OCI-M1 (cell line): ENCODE measurements around the gene NAT10.

Experiments used
- DNase-seq: peaks from one replicate; lab custom pipeline; 2025; lab: John Stamatoyannopoulos, UW

The NAT10 gene

DNA sequence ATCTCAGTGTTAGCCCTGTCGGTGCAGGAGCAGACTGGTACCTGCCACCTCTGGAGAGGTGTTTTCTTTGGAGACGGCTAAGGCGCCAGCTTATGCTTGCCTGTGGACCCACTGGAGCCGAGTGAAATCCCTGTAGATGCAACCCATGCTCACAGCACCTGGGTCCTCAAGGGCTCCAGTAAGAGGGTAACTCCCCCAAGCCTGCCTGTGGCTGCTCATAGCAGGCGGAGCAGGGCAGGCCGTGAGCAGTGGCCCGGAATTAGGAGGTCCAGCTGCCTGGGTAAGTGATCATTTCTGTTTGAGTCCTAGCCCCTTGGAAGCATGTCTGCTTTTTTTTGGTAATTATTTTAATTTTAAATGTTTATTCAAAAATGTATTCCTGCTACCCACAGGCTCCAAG is 43.8 kb downstream of the NAT10 start:
- DNase-seq: no peak

DNA sequence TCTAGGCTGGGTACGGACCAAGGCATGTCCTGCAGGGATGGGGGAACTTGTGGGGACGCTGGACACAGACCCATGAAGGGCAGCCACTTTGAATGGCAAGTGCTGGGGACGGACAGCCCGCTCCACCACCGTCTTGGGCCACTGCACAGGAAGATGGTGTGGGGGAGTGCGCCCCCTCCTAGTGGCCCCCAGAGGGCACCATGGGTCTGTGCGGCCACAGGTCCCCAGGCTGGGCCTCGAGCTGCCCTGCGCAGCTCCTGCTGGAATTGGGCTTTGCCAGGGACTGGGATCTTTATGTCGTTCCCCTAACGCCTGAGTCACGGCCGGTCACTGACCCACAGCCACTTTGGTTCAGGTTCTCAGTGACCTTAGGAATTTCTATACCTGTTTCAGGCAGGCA is 44.4 kb downstream of the NAT10 start:
- peak; percentile 4 for DNase-seq

DNA sequence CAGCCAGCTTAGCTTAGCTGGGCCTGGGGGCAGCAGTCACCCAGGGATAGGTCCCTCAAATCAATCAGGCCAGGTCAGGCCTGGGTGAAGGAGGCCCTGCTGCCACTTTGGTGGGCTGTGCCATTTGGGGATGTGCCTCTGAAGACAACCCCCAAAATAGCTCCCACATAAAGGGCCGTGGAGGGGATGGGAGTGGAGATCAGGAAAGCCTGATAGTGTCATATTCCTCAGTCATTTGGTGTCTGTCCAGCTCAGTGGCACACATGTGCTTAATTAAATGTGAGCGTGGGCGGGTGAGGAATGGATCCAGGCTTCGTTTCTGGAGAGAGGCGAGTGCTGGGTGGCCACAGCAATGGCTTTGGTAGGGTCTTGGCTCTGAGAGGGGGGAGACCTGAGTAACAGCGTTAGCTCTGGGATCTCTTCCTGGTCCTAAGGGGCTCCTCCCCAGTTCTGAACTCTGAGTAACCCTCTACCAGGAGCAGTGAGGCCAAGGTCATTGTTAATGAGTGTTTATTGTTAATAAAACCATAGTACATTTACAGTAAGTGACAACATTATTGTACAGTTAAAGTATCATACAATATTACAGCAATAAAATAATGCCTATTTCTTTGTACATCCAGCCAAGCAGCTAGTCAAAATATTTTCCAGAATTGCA is 45.2 kb downstream of the NAT10 start:
- no peak for DNase-seq

DNA sequence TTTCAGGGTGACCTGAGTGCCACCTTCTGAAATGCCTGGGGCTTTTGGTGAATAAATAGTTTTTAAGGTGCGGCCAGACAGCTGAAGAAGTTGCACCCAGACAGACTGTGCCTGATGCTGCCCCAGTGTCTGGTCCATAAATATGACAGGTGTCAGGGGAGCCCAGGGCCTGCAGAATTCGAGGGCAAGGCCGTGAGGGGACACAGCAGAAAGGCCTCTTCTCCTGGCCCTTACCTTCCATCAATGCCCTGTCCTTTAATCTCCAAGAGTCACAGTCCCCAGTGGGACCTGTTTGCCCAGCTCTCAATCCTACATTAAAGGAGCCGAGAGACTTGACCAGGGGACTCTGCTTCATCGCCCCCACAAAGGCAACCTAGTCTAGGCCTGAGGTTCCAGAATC is 45.7 kb downstream of the NAT10 start:
- DNase-seq: no peak

DNA sequence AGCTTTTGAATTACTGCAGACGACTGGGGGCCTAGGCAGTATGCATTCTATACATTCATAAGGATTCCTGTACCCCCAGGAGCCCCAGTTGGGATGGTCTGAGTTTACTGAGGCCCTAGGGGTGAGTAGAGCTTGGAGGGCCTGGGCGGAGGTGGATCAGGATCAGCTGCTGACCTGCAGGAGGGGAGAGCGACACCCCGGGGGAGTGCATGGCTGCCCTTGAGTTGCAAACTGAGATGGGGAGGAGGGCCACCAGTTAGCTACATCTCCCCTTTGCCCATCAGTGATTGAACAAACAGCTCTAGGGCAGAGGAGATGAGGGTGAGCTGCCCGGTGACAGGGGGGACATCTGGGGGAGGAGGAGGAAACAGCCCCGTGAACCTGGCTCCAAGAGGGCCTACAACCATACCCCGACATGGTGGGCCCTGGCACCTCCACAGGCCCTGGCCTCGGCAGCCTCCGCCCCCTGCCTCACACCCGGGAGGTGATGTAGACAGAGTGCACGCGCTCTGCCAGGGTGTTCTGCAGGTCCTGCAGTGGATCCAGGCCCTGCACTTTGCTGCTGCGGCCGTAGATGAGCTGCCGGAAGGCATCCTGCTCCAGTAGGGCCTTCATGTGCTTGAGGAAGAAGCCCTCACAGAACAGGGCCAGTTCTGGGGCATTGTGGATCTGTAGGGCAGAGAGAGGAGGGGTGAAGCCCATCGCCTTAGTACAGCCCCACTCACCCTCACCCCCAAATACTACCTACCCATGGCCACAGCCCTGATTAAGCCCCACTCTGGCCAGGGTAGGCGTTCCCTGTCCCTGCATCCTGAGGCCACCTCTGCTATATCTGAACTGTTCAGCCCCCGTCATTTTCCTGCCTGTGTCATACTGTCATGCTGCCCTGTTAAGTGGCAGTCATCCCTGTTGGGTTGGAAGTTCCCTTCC is 46.8 kb downstream of the NAT10 start:
- no peak for DNase-seq

DNA sequence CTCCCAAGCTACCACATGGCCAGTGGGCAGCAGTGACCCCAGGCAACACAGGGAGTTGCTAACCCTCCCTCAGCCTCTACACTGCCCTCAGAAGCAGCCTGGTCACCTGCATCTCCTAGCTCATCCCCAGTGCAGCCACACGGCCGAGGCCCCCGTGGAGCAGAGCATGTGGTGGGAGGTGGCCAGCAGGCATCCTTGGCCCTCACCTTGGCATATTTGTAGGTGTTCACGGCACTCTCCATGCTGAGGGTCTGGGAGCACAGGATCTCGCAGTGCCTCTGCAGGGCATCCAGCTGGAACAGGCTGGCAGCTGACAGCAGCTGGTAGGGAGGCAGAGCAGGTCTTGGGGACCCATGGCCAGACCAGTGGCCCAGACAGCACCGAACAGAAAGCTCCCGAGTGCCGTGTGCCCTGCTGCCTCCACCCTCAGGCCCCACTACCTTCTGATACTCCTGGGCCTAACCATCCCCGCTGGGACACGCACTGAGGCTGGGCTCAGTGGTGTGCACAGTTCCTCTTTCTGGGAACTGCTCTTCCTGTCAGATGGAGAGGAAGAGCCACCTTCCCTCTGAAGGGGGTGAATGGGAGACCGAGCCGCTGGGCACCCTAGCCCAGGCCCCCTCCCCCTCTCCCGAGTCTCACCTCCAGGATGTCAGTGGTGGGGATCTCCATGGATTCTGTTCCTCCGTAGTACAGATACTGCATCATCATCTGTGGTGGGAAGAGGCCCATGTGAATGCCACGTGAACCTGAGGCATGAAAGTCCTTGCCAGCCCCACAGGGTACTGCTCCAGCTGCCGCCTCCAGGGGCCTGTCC is 48.8 kb downstream of the NAT10 start:
- DNase-seq: peak; percentile 26

DNA sequence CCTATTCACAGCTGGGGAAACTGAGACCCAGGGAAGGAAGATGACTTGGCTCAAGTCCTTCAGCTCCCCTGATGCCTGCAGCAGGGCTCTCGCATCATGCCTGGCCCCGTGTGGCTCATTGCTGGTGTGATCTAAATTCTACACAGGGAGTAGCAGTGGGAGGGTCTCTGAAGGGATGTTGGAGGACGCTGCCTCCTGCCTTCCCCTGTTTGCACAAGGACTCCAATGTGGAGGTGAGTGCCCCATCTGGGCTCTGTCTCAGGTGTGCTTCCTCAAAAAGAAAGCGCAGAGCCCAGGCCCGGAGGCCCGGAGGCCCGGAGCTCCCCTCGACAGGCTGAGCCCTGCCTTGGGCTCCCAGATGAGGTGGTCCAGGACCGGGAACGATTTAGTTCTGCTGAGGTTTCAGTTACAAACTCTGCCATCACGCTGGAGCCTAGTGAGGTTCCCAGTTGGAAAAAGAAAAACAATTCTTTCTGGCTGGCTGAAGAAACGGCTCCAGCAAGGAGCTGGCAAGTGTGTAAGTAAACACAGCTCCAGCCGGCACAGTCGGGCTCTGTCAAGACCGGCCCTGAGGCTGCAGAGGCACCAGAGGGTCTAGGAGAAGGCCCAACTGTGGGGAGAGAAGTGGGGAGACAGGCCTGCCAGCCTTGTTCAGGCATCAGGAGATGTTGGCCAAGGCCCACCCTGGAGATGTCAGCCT is 49.8 kb downstream of the NAT10 start:
- DNase-seq: no peak

DNA sequence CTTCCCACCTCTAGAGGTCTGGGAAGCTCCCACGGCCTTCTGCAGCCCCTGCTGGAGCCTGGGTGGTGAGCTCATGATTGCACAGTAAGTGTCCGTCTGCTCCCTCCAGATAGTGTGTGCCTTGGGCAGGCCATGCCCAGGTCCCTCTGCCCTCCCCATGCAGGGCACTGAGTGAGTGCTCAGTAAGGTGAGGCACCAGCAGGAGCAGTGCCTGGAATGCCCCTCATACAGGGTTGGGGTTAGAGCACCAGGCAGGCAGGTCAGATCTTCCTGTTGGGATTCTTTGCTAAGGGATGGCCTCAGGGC is 50.3 kb downstream of the NAT10 start:
- no peak for DNase-seq

DNA sequence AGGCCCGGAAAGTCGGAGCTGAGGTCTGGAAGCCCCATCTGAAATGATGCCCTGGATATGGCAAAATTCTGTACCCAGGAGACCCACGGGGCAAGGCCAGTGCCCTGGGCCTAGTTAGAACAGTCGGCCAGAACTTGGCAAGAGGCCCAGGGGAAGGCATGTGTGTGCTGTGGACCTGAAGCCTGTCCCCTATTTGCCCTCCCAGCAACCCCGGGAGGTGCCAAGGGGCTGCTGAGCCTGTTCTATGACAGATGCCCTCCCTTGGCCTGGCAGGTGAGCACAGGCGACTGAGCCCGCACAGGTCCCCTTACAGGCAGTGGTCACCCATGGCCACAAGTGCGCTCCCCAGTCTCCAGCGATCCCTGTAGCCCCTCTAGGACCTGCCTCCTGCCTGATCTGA is 51.7 kb downstream of the NAT10 start:
- no peak for DNase-seq

DNA sequence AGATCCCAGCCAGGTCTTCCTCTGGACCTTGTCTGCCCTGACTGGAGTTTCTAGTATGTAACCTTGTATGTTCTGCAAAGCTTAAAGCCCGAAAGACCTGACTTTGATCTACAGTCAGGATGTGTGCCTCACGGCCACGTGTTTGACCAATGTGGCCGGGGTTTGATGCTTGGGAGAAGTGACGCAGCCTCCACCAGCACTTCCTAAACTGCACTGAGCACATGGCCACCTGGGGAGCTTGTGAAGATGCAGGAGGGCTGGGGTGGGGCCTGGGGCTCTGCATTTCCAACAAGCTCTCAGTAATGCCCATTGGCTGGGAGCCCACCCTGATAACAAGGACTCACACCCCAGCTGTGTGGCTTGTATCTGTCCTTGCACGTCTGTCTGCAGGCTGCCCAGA is 53.2 kb downstream of the NAT10 start:
- no peak for DNase-seq

DNA sequence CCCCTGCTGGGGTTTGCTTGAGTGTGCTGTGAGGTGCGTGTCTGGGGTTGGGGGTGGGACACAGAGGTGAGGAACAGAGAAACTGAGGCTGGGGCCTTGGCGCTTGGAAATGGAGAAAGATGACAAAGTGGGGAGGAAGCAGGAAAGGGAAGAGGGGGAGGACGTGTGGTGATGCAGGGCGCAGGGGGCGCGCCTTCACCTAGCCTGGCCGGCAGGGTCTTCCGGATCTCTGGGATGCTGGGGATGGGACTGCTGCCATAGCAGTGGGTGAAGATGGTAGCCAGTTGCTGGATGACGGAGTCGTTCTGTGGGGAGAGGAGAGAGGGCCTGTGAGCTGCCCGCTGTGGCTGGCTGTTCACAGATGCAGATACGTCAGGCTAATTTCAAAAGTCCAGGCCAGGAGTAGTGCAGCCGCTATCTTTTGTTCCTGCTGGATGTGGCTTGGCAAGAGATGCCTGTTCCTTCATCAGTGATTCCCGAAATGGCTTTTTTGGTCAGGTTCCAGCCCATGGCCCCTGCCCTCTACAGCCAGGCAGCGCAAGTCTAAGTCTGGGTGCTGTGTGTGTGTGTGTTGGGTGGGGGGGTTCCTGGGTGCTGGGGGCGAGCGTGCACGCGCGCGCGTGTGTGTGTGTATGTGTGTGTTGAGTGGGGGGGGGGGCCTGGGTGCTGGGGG is 54.8 kb downstream of the NAT10 start:
- DNase-seq: no peak

DNA sequence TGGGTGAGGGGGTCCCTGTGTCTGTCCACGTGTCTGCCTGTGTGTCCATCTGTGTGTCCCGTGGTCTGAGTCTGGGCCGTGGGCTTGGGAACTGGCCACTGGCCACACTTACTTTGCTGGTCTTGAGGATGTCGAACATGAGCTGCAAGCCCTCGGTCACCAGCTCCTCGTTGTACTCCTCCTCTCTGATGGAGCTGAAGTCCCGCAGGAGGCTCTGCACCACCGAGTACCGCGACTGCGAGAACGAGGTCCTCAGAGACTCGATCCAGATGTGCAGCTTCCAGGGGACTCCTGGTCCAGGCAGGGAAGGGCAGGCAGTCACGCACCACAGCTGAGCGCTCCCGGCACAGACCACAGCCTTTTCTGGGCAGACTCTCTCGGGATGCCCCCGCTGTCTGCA is 55.4 kb downstream of the NAT10 start:
- no peak for DNase-seq

DNA sequence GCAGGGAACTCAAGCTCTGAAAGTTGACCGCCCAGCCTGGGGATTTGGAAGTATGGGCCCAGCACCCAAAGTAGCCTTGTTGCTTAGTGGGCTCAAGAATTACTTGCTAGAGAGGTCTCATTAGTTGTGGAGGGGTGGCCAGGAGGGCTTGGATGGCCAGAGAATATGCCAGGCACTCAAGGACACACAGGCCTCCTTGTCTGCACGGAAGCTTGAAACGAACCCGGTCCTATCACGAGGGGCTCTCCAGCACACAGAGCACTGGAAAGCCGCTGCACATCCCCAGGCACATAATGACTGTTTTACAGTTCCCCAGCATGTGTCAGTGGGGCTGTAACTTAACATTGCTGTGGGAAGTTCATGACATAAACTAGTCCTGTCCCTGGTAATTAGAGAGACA is 55.9 kb downstream of the NAT10 start:
- DNase-seq: no peak

DNA sequence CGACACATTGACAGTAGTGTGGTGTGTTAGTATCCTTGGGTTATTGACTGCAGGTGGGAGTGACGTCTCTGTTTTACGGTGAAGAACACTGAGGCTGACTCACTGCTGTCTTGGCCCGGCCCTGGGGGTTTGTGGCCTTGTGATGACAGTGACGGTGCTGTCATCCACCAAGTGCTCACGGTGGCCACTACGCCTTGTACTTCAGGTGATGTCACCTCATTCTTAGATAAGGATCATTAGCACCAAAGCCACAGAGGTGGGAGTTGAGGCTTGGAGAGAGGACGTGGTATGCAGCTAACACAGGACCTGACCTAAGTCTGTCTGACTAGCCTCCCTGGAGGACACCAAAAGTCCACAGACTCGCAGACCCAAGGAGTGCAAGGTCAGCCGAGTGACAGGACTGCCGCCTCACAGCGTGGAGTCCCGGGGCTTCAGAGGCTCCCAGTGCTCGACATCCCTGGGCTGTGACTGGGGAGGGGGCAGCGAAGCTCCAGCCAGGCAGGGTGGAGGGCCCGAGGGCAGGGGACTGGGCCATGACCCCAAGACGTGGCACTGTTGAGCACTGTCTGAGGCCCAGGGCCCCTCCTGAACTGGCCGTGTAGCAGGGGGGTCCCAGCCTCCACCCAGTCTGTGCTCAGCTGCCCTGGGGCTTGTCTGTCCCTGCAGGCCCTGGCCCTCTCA is 56.5 kb downstream of the NAT10 start:
- DNase-seq: no peak

DNA sequence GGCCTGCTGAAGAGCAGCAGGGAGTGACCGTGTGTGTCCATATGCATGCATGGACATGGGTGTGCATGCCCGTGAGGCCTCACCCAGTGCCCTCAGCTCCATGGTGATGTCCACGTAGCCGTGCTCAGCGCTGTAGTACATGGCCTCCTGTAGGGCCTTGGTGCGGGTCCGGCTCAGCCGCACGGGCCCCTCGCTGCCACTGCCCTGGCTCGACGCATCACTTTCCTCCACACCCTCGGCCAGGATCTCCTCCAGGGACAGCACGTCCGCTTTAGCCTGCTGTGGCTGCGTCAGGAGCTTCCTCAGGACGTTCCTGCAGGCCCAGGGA is 57.0 kb downstream of the NAT10 start:
- no peak for DNase-seq

DNA sequence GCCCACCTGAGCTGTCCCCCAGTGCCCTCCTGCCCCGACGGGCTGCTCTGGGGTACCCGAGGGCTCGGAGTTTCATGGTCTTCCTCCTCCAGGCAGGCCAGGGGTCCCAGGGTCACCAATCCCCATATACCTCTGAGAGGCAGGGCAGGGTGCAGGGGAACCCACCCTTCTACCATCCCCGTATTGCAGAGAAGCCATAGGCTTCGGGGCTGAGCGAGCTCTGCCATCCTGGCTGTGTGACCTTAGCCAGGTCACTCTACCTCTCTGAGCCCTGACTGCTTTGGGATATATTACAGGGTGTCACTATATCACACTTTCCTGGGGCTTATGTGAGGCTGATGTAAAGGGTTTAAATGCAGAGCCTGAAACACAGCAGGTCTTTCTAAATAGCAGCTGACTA is 57.4 kb downstream of the NAT10 start:
- no peak for DNase-seq

DNA sequence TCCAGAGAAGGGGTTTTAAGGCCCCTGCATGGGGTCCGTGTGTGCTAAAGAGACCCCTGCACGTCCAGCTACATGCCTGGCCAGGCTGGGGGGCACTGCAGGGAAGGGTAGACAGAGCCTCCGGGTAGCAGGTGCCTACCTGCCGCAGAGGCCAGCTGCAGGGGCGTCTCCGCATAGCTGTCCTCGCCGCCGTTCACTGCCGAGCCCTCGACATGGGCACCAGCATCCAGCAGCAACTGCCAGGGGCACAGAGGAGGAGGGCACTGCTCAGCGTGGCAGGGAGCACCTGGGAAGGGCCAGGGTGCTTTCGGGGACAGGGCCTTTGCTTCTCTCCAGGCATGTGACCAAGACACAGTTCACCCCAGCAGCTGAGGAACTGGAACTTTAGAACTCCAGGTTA is 59.7 kb downstream of the NAT10 start:
- DNase-seq: no peak

DNA sequence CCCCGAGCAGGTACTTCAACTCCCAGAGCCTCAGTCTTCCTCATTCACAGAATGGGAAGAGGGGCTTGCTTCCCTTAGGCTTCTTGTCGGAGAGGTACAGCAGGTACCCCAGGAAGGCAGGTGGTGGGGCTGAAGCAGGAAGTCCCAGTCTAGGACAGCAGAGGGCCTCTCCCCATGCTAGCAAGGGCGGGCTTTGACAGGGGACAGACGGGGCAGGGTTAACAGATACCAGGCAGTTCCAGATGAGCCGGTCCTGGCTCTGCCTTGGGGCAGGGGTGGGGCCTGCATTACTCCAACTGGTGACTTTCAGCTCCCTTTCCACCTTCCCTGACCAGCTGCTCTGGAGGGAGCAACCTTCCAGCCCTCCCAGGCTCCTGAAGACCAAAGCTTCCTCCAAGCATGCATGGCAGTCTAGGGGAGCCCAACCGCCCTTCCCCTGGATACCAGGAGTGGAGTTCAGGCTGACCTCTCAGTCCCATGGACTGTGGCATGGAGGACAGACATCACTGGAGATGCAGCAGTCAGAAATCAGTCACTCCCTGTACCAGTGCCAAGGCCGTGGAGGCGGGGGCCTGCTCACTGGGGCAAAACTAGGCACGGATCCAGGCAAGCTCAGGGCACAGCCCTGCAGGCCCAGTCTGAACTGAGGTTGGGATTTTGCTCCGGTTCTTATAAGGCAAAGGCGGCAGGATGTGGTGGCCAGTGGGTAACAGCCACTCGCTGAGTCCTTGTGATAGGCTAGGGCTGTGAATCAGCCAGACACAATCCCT is 60.5 kb downstream of the NAT10 start:
- DNase-seq: no peak

DNA sequence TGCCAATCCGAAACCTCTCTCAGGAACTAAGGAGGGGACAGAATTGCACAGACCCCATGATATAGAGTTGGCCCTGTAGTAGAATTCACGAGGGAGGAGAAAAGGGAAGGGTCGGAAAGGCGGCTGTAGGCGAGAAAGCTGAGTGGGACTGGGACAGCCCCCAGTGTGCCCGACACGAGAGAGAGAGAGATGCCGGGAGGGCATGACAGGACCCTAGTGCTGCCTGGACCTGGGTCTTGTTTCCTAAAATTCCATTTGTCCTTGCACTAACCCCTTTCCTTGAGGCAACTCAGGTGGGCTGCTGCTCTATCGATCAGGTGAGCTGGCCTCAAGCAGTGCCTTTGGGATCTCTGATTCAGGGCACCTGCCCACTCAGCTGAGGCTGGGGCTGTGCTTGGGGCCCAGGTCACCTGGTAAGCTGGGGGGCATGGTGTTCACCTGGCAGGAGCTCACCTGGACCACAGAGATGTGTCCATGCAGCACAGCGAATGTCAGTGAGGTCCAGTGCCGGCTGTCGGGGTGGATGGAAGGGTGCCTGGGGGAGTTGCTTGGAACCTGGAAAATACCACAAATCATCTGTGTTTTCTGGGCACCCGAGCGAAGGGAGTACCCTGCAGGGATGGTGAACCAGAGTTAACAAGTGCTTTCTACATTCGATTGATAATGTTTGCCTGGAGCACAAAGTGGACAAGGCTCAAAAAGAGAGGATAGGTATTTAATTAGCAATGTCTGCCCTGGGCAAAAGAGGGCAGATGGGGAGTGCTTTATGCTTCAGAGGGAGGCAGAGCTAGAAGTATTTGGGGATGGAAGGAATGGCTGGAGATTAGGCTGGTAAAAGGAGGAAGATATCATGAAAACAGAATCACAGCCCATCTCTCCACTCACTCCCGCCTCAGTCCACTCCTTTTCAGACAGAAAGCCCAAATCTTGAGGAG is 61.6 kb downstream of the NAT10 start:
- DNase-seq: no peak
